ENCODE data around the gene FOSB. TPM values are rescaled to one million over a fixed set of nuclear protein-coding genes. Genes with fewer than 3 reads are reported as not detected.

FOSB gene
- total and polyA plus RNA-seq, 9 of the 15 experiments (the other 6 are each of a cell fraction or from before 2014, with no cell fraction given): 0.11 to 2.7 (median 0.73) TPM

GRCh38 chr19:45443462-45444317 lies 24.1 kb upstream of the FOSB start (continued):
- TF ChIP-seq, protein P1, sequence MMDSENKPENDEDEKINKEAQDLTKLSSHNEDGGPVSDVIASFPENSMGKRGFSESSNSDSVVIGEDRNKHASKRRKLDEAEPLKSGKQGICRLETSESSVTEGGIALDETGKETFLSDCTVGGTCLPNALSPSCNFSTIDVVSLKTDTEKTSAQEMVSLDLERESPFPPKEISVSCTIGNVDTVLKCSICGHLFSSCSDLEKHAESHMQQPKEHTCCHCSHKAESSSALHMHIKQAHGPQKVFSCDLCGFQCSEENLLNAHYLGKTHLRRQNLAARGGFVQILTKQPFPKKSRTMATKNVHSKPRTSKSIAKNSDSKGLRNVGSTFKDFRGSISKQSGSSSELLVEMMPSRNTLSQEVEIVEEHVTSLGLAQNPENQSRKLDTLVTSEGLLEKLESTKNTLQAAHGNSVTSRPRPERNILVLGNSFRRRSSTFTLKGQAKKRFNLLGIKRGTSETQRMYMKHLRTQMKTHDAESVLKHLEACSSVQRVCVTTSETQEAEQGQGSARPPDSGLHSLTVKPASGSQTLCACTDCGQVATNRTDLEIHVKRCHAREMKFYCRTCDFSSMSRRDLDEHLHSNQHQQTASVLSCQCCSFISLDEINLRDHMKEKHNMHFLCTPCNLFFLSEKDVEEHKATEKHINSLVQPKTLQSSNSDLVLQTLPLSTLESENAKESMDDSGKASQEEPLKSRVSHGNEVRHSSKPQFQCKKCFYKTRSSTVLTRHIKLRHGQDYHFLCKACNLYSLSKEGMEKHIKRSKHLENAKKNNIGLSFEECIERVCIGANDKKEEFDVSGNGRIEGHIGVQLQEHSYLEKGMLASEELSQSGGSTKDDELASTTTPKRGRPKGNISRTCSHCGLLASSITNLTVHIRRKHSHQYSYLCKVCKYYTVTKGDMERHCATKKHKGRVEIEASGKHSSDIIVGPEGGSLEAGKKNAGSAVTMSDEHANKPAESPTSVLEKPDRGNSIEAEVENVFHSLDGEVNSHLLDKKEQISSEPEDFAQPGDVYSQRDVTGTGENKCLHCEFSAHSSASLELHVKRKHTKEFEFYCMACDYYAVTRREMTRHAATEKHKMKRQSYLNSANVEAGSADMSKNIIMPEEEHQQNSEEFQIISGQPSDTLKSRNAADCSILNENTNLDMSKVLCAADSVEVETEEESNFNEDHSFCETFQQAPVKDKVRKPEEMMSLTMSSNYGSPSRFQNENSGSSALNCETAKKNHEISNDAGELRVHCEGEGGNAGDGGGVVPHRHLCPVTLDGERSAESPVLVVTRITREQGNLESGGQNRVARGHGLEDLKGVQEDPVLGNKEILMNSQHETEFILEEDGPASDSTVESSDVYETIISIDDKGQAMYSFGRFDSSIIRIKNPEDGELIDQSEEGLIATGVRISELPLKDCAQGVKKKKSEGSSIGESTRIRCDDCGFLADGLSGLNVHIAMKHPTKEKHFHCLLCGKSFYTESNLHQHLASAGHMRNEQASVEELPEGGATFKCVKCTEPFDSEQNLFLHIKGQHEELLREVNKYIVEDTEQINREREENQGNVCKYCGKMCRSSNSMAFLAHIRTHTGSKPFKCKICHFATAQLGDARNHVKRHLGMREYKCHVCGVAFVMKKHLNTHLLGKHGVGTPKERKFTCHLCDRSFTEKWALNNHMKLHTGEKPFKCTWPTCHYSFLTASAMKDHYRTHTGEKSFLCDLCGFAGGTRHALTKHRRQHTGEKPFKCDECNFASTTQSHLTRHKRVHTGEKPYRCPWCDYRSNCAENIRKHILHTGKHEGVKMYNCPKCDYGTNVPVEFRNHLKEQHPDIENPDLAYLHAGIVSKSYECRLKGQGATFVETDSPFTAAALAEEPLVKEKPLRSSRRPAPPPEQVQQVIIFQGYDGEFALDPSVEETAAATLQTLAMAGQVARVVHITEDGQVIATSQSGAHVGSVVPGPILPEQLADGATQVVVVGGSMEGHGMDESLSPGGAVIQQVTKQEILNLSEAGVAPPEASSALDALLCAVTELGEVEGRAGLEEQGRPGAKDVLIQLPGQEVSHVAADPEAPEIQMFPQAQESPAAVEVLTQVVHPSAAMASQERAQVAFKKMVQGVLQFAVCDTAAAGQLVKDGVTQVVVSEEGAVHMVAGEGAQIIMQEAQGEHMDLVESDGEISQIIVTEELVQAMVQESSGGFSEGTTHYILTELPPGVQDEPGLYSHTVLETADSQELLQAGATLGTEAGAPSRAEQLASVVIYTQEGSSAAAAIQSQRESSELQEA (IDR thresholded peaks at IDR 0.05; ENCODE audit: low read depth): no peak
- TF ChIP-seq HMBOX1 (IDR thresholded peaks at IDR 0.05) (no peak), CBX2 (IDR thresholded peaks at IDR 0.05; ENCODE audit: insufficient read depth, low read length, poor library complexity, severe bottlenecking) (no peak), ZNF780A (CRISPR knock-in tag; IDR thresholded peaks at IDR 0.05) (no peak), JUNB (CRISPR knock-in tag; conservative IDR thresholded peaks at IDR 0.05) (no peak), TCF3 (CRISPR knock-in tag; IDR thresholded peaks at IDR 0.05) (0 out of 2 replicates have a peak, but pooled peaks have one; percentile 20), ZNF77 (CRISPR knock-in tag; IDR thresholded peaks at IDR 0.05) (no peak), C11orf30 (IDR thresholded peaks at IDR 0.05; ENCODE audit: low read depth) (no peak), SIN3B (IDR thresholded peaks at IDR 0.05; ENCODE audit: low read depth) (0 out of 2 replicates have a peak, but pooled peaks have one; percentile 41), KLF13 (tag; IDR thresholded peaks at IDR 0.05; ENCODE audit: borderline replicate concordance, low read depth) (peak; percentile 61; the same call in 1 of the 2 replicates), PPARD (CRISPR knock-in tag; IDR thresholded peaks at IDR 0.05) (no peak)
